ENCODE measurements around the gene DIPK1B.

DNA sequence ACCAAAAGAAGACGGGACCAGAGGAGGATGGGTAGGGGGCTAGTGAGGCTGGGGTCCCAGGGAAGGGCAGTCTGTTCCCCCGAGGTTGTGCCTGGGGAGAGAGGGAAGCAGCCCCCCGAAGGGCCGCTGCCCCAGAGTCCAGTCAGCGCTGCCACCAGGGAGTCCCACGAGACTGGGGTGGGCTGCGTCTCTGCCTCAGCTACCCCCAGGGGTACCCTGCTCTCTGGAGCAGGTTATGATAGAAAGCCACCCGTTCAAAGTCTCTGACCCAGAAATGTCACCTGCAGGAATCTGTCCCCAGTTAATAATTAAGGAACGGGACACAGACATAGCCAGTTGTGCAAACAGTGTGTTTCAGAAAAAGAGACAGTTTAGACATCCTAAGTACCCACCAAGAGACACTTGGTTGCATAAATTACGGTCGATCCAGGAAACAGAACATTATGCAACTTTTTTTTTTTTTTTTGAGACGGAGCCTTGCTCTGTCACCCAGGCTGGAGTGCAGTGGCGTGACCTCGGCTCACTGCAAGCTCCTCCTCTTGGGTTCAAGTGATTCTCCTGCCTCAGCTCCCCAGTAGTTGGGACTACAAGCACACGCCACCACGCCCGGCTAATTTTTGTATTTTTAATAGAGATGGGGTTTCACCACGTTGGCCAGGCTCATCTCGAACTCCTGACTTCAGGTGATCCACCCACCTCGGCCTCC lies 14.4 kb upstream of the DIPK1B start:
- TF ChIP-seq, protein P1, sequence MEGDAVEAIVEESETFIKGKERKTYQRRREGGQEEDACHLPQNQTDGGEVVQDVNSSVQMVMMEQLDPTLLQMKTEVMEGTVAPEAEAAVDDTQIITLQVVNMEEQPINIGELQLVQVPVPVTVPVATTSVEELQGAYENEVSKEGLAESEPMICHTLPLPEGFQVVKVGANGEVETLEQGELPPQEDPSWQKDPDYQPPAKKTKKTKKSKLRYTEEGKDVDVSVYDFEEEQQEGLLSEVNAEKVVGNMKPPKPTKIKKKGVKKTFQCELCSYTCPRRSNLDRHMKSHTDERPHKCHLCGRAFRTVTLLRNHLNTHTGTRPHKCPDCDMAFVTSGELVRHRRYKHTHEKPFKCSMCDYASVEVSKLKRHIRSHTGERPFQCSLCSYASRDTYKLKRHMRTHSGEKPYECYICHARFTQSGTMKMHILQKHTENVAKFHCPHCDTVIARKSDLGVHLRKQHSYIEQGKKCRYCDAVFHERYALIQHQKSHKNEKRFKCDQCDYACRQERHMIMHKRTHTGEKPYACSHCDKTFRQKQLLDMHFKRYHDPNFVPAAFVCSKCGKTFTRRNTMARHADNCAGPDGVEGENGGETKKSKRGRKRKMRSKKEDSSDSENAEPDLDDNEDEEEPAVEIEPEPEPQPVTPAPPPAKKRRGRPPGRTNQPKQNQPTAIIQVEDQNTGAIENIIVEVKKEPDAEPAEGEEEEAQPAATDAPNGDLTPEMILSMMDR (IDR thresholded peaks at IDR 0.05): no peak
- no peak for TF ChIP-seq POLR2A (IDR thresholded peaks at IDR 0.05)
